Naive thymus-derived CD4-positive, alpha-beta T cell (primary cell): ENCODE measurements around the gene TMEM38A. TPM values are rescaled to one million over a fixed set of nuclear protein-coding genes. Genes with fewer than 3 reads are reported as not detected.

Source experiments
- ATAC-seq: fragments of 150-1000 bp; cut with Tn5 transposase; 2 replicates; pipeline ENCODE4 v1.10.0; 2021; ENCODE audit warnings: mild to moderate bottlenecking, moderate library complexity
- CTCF ChIA-PET: fragments of 350-600 bp; sonication (Branson Sonifier 250); formaldehyde crosslinking; loops from one replicate; lab custom pipeline; 2021; ENCODE audit warnings: antibody characterized with exemption; lab: Charles Lee
- POLR2A ChIA-PET: fragments of 350-600 bp; sonication (Branson Sonifier 250); formaldehyde crosslinking; loops from one replicate; lab custom pipeline; 2021; ENCODE audit warnings: antibody characterized with exemption, inconsistent platforms; lab: Charles Lee
- DNase-seq, 9 donors: peaks; one replicate each; pipeline versions ENCODE4 v3.0.0 to v3.0.0-alpha.2; 2020 to 2022; ENCODE audit warnings: mixed read lengths in 1 of 9
- H3K27ac ChIP-seq: one replicate; pipeline ENCODE4 v1.7.0; 2013; ENCODE audit warnings: mild to moderate bottlenecking, low read depth, low read length, moderate library complexity
- H3K27me3 ChIP-seq, 2 donors: one replicate each; pipeline ENCODE4 v1.7.0; 2013; ENCODE audit warnings: low read length in 2 of 2, mild to moderate bottlenecking in 2 of 2, moderate library complexity in 2 of 2; ENCODE audit not compliant: control insufficient read depth in 2 of 2, insufficient read depth in 2 of 2
- H3K36me3 ChIP-seq, 3 experiments: 1 replicate in 2 of 3; 2 replicates in 1 of 3; pipeline ENCODE4 v1.7.0; 2013; ENCODE audit warnings: low read length in 3 of 3, mild to moderate bottlenecking in 3 of 3, moderate library complexity in 1 of 3; ENCODE audit not compliant: insufficient read depth in 3 of 3, control insufficient read depth in 2 of 3
- H3K4me1 ChIP-seq, 2 donors: one replicate each; pipeline ENCODE4 v1.7.0; 2013; ENCODE audit warnings: low read length in 2 of 2, mild to moderate bottlenecking in 2 of 2, moderate library complexity in 1 of 2; ENCODE audit not compliant: control insufficient read depth in 2 of 2, insufficient read depth in 2 of 2
- H3K4me3 ChIP-seq: 2 replicates; pipeline ENCODE4 v1.7.0; 2013; ENCODE audit warnings: mild to moderate bottlenecking, low read length
- H3K9me3 ChIP-seq, 3 experiments: 1 replicate in 2 of 3; 2 replicates in 1 of 3; pipeline ENCODE4 v1.7.0; 2013; ENCODE audit warnings: low read length in 3 of 3; ENCODE audit not compliant: control insufficient read depth in 2 of 3
- H3K27ac Mint-ChIP-seq, 9 donors: one replicate each; pipeline ENCODE4 v1.8.0; 2020 to 2022; ENCODE audit warnings: mixed read lengths in 9 of 9, mild to moderate bottlenecking in 8 of 9, moderate library complexity in 5 of 9, inconsistent platforms in 2 of 9
- H3K27me3 Mint-ChIP-seq, 5 donors: one replicate each; pipeline ENCODE4 v1.8.0; 2021 to 2022; ENCODE audit warnings: mixed read lengths in 5 of 5, mild to moderate bottlenecking in 1 of 5
- H3K36me3 Mint-ChIP-seq, 5 donors: one replicate each; pipeline ENCODE4 v1.8.0; 2020 to 2022; ENCODE audit warnings: mixed read lengths in 5 of 5, mild to moderate bottlenecking in 3 of 5, inconsistent platforms in 1 of 5
- H3K4me1 Mint-ChIP-seq, 7 donors: one replicate each; pipeline ENCODE4 v1.8.0; 2020 to 2022; ENCODE audit warnings: mixed read lengths in 7 of 7, mild to moderate bottlenecking in 3 of 7, inconsistent platforms in 1 of 7
- H3K4me3 Mint-ChIP-seq, 10 donors: one replicate each; pipeline ENCODE4 v1.8.0; 2020 to 2022; ENCODE audit warnings: mild to moderate bottlenecking in 10 of 10, mixed read lengths in 10 of 10, moderate library complexity in 6 of 10, inconsistent platforms in 2 of 10
- H3K9me3 Mint-ChIP-seq, 11 donors: one replicate each; pipeline ENCODE4 v1.8.0; 2020 to 2022; ENCODE audit warnings: mixed read lengths in 11 of 11, mild to moderate bottlenecking in 4 of 11, inconsistent platforms in 1 of 11, moderate library complexity in 1 of 11
- intact Hi-C, 2 donors: fragments of 100-400 bp; cut with micrococcal nuclease; formaldehyde crosslinking; loops; one replicate each; pipeline ENCODE4 v1.15.1; 2023
- polyA plus RNA-seq, 2 donors: library from polyadenylated mRNA; unstranded; fragments of 300-500 nt; fragmentation: Illumina TruSeq; gene quantifications; one replicate each; pipeline ENCODE4 v1.2.3, GENCODE V29; 2021
- total RNA-seq, 6 experiments: library from RNA in 5 of 6; stranded (reverse) in 5 of 6; gene quantifications; 1 replicate in 5 of 6; 2 replicates in 1 of 6; pipeline ENCODE4 v1.2.3 and lab custom pipeline; 2021 to 2026

TMEM38A gene
- total and polyA plus RNA-seq, 7 experiments from 2014 or later: 0.27 to 1.4 (median 0.57) TPM

DNA sequence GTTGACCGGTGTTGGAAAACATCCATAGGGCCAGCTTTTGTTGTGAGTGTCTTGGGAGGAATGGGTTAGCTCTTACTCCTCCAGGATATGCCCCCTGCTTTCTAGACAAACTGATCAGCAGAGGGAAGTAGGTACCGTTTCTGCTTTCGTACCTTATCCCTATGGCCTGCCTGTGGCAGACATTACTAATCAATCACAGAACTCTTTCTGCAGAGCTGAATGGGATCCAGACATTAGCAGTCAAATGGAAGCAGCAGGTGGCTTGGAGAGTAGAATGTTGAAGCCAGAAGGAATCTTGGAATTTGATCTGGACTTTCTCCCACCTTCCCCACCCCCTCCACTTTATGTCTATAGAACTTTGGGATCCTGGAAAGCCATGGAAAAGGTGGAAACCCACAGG is 75.8 kb downstream of the TMEM38A start:
- Mint-ChIP-seq H3K27me3 (peaks cover 0 to 12% (median 4%) of the 10 kb centered on the region in 5 donors), H3K36me3 (no peaks in the 10 kb centered on the region), H3K27ac (peak overlapping the region in 1 of 9 donors; percentile 6), H3K9me3 (no peaks in the 10 kb centered on the region), H3K4me3 (no peak overlapping the region), H3K4me1 (no peaks in the 10 kb centered on the region)
- ChIA-PET POLR2A (no interaction called here), CTCF (no interaction called here)
- Histone ChIP-seq H3K27me3 (peaks cover 0 to 5% of the 10 kb centered on the region in 2 donors), H3K4me3 (no peak overlapping the region), H3K36me3 (no peaks in the 10 kb centered on the region), H3K27ac (no peak overlapping the region), H3K9me3 (no peaks in the 10 kb centered on the region), H3K4me1 (no peaks in the 10 kb centered on the region)
- DNase-seq (no peak), ATAC-seq (no peak)
- intact Hi-C loops: no loop called here

GRCh38 chr19:16737911-16738310 is 77.0 kb downstream of the TMEM38A start:
- CTCF ChIA-PET: no interaction called here
- no peak overlapping the region for H3K27ac Mint-ChIP-seq
- POLR2A ChIA-PET: no interaction called here

GRCh38 chr19:16739546-16739945 is 78.6 kb downstream of the TMEM38A start:
- Mint-ChIP-seq H3K4me1 (no peaks in the 10 kb centered on the region), H3K4me3 (no peak overlapping the region), H3K27me3 (peaks cover 0 to 4% (median 0%) of the 10 kb centered on the region in 5 donors), H3K27ac (no peak overlapping the region), H3K9me3 (no peaks in the 10 kb centered on the region), H3K36me3 (no peaks in the 10 kb centered on the region)
- Histone ChIP-seq H3K4me1 (no peaks in the 10 kb centered on the region), H3K27ac (no peak overlapping the region), H3K4me3 (no peak overlapping the region), H3K9me3 (no peaks in the 10 kb centered on the region), H3K36me3 (no peaks in the 10 kb centered on the region), H3K27me3 (no peaks in the 10 kb centered on the region)
- POLR2A ChIA-PET: interaction anchor here (0.6 kb wide), 1 partner anchor 1159 kb away, joined by 5 read pairs; no protein-coding TSS in a partner anchor
- CTCF ChIA-PET: no interaction called here
- DNase-seq (no peak), ATAC-seq (no peak)
- intact Hi-C loops: no loop called here

More at GRCh38 chr19:16737911-16738310, 77.0 kb downstream of the TMEM38A start:
- no peaks in the 10 kb centered on the region for H3K36me3 Mint-ChIP-seq
- H3K4me1 Mint-ChIP-seq: no peaks in the 10 kb centered on the region
- no peaks in the 10 kb centered on the region for H3K36me3 ChIP-seq
- no peaks in the 10 kb centered on the region for H3K4me1 ChIP-seq
- peaks cover 0 to 5% of the 10 kb centered on the region in 2 donors for H3K27me3 ChIP-seq
- no peak overlapping the region for H3K4me3 Mint-ChIP-seq
- no peaks in the 10 kb centered on the region for H3K9me3 Mint-ChIP-seq
- no peaks in the 10 kb centered on the region for H3K9me3 ChIP-seq
- no peak for ATAC-seq
- DNase-seq: no peak
- intact Hi-C loops: no loop called here
- H3K4me3 ChIP-seq: no peak overlapping the region
- H3K27ac ChIP-seq: no peak overlapping the region
- peaks cover 0 to 12% (median 4%) of the 10 kb centered on the region in 5 donors for H3K27me3 Mint-ChIP-seq

Other genes with a start within 250 kb of the TMEM38A start
- gene EPS15L1, start 189.2 kb upstream of the TMEM38A start, total RNA-seq: 10 to 100 TPM; 40.8 to 60.1 (median 48.3) TPM
- gene EPS15L1, start 189.2 kb upstream of the TMEM38A start, polyA plus RNA-seq: 10 to 100 TPM in 1 of 2 donors, 1 to 10 TPM in 1; 9.5 to 14.6 TPM
- not detected for gene CALR3, start 165.0 kb upstream of the TMEM38A start, total RNA-seq
- not detected for gene CALR3, start 165.0 kb upstream of the TMEM38A start, polyA plus RNA-seq
- gene C19orf44, start 164.7 kb upstream of the TMEM38A start, total RNA-seq: 1 to 10 TPM; 1.5 to 6.0 (median 3.4) TPM
- gene C19orf44, start 164.7 kb upstream of the TMEM38A start, polyA plus RNA-seq: 1 to 10 TPM; 1.3 to 2.1 TPM
- gene CHERP, start 118.7 kb upstream of the TMEM38A start, total RNA-seq: 10 to 100 TPM; 53.8 to 80.7 (median 62.7) TPM
- gene CHERP, start 118.7 kb upstream of the TMEM38A start, polyA plus RNA-seq: 10 to 100 TPM; 10.4 to 24.3 TPM
- gene SLC35E1, start 88.7 kb upstream of the TMEM38A start, total RNA-seq: 10 to 100 TPM; 33.0 to 67.3 (median 58.7) TPM
- 10 to 100 TPM; 13.3 to 25.0 TPM for gene SLC35E1, start 88.7 kb upstream of the TMEM38A start, polyA plus RNA-seq
- 10 to 100 TPM; 14.2 to 34.3 (median 17.4) TPM for gene MED26, start 32.9 kb upstream of the TMEM38A start, total RNA-seq
- gene MED26, start 32.9 kb upstream of the TMEM38A start, polyA plus RNA-seq: 1 to 10 TPM; 3.3 to 5.3 TPM
- 100 to 1,000 TPM in 2 of 5 experiments, 10 to 100 TPM in 3; 56.9 to 108 (median 78.5) TPM for gene SMIM7, start 995 bp upstream of the TMEM38A start, total RNA-seq
- gene SMIM7, start 995 bp upstream of the TMEM38A start, polyA plus RNA-seq: 10 to 100 TPM; 65.1 to 81.9 TPM
- not detected for gene NWD1, start 58.7 kb downstream of the TMEM38A start, total RNA-seq
- not detected for gene NWD1, start 58.7 kb downstream of the TMEM38A start, polyA plus RNA-seq
- 100 to 1,000 TPM in 3 of 5 experiments, 10 to 100 TPM in 2; 42.7 to 105 (median 102) TPM for gene SIN3B, start 168.3 kb downstream of the TMEM38A start, total RNA-seq
- 1 to 10 TPM; 4.0 to 9.0 TPM for gene SIN3B, start 168.3 kb downstream of the TMEM38A start, polyA plus RNA-seq
- under 1 TPM in 2 of 5 experiments, not detected in 3; 0.16 to 0.19 TPM for gene F2RL3, start 227.9 kb downstream of the TMEM38A start, total RNA-seq
- gene F2RL3, start 227.9 kb downstream of the TMEM38A start, polyA plus RNA-seq: not detected